ENCODE data around the gene CCL8. TPM values are rescaled to one million over a fixed set of nuclear protein-coding genes. Genes with fewer than 3 reads are reported as not detected.

CCL8 gene
- total and polyA plus RNA-seq, 2 of the 4 experiments (the other 2 are of a cell fraction): not detected

- H2BK20ac ChIP-seq (ENCODE audit: low read depth, low read length): no peak overlapping the region
- no TSS peak for BruUV-seq (replicated peaks)
- H2AK5ac ChIP-seq (ENCODE audit: low read depth, low read length): no peak overlapping the region
- no peaks in the 10 kb centered on the region for H3K79me1 ChIP-seq (ENCODE audit: low read depth in 1 of 2, low read length in 2 of 2)
- POLR2A ChIA-PET (ENCODE audit: unreplicated experiment): no interaction called here
- DNase-seq (no peak), ATAC-seq (ENCODE audit: low read depth) (no peak)
- no peak overlapping the region for H3K27ac ChIP-seq (ENCODE audit: insufficient read depth, low read length)
- no peak overlapping the region for H3K4ac ChIP-seq (ENCODE audit: low read depth, low read length)
- H3K9ac ChIP-seq (ENCODE audit: low read depth, low read length): no peak overlapping the region
- no peak overlapping the region for H2BK15ac ChIP-seq (ENCODE audit: low read depth, low read length)
- no peaks in the 10 kb centered on the region for H3K9me1 ChIP-seq (ENCODE audit: insufficient read depth, low read length)
- no peak overlapping the region for H2AK9ac ChIP-seq (replicated peaks; ENCODE audit: low read depth, low read length, poor library complexity)
- no peak overlapping the region for H3K4me3 ChIP-seq (ENCODE audit: insufficient read depth, low read depth, low read length)
- intact Hi-C loops (cut with micrococcal nuclease) (no loop called here), in situ Hi-C loops (cut with MboI; ENCODE audit: low sequenced_read_pairs) (loop anchor here (10.0 kb wide), 1 partner anchor 594 kb away; no protein-coding TSS in a partner anchor), dilution Hi-C loops (cut with HindIII; ENCODE audit: low sequenced_read_pairs, unreplicated experiment) (no loop called here)
- no peaks in the 10 kb centered on the region for H3K4me1 ChIP-seq (ENCODE audit: control insufficient read depth, insufficient read depth, low read length)
- no peak overlapping the region for H3K14ac ChIP-seq (replicated peaks; ENCODE audit: low read depth, low read length)
- H4K5ac ChIP-seq (ENCODE audit: low read depth, low read length): no peak overlapping the region
- H3K27me3 ChIP-seq (ENCODE audit: control insufficient read depth, insufficient read depth, low read length): peaks cover 22% of the 10 kb centered on the region
- no peaks in the 10 kb centered on the region for H3K9me3 ChIP-seq (ENCODE audit: control insufficient read depth, insufficient read depth, low read length)
- no peaks in the 10 kb centered on the region for H4K20me1 ChIP-seq (ENCODE audit: insufficient read depth, low read length)
- H3K23ac ChIP-seq (ENCODE audit: low read depth, low read length): no peak overlapping the region
- no peak overlapping the region for H2BK120ac ChIP-seq (ENCODE audit: low read depth, low read length)
- no peak overlapping the region for H2BK5ac ChIP-seq (ENCODE audit: low read depth, low read length, poor library complexity, severe bottlenecking)
- no peak for TF ChIP-seq FOS (IDR thresholded peaks at IDR 0.05; ENCODE audit: low read depth, low read length)
- TF ChIP-seq RFX5 (IDR thresholded peaks at IDR 0.05; ENCODE audit: low read depth, low read length): no peak
- no peak for TF ChIP-seq ELK1 (IDR thresholded peaks at IDR 0.05; ENCODE audit: borderline replicate concordance, low read depth, low read length)
- TF ChIP-seq CHD1 (IDR thresholded peaks at IDR 0.05; ENCODE audit: low read depth, low read length): no peak
- no peak for TF ChIP-seq MXI1 (IDR thresholded peaks at IDR 0.05; ENCODE audit: borderline replicate concordance, low read depth, low read length)
- TF ChIP-seq BHLHE40 (IDR thresholded peaks at IDR 0.05; ENCODE audit: low read depth, low read length): no peak
- TF ChIP-seq SMC3 (IDR thresholded peaks at IDR 0.05; ENCODE audit: low read depth, low read length): no peak
- TF ChIP-seq USF2 (IDR thresholded peaks at IDR 0.05; ENCODE audit: low read depth, low read length): no peak
- no peak for TF ChIP-seq CEBPB (IDR thresholded peaks at IDR 0.05; ENCODE audit: low read depth, low read length)
- TF ChIP-seq RCOR1 (IDR thresholded peaks at IDR 0.05; ENCODE audit: insufficient replicate concordance, low read length): no peak
- TF ChIP-seq MAZ (IDR thresholded peaks at IDR 0.05; ENCODE audit: borderline replicate concordance, low read depth, low read length): no peak
- no peak for TF ChIP-seq MAFK (IDR thresholded peaks at IDR 0.05; ENCODE audit: low read depth, low read length)
- no peak overlapping the region for H4K91ac ChIP-seq (ENCODE audit: insufficient read depth, low read depth, low read length)
- H2AFZ ChIP-seq (replicated peaks; ENCODE audit: low read length, poor library complexity): no peak overlapping the region
- H3K56ac ChIP-seq (ENCODE audit: extremely low read depth, insufficient read depth, low read length): no peak overlapping the region
- H4K8ac ChIP-seq (ENCODE audit: low read depth in 2 of 2, low read length in 2 of 2): no peak overlapping the region
- no peak overlapping the region for H3K4me2 ChIP-seq (ENCODE audit: low read depth, low read length)
- no peaks in the 10 kb centered on the region for H3K36me3 ChIP-seq (ENCODE audit: control insufficient read depth, insufficient read depth, low read length)
- WGBS, 2 experiments (ENCODE audit: extremely low coverage in 2 of 2, insufficient read length in 1 of 2): 33% methylated on average over 2 of the region's 4 CpGs; no CpG with 5 or more reads in 1 of the 2 experiments
- H3K18ac ChIP-seq (ENCODE audit: low read depth, low read length): no peak overlapping the region
- CTCF ChIA-PET: interaction anchor here (1.0 kb wide), 1 partner anchor 168 kb away, joined by 7 read pairs; no protein-coding TSS in a partner anchor
Measured at GRCh38 chr17:34368946-34369500, 49.8 kb downstream of the CCL8 start.

Data from IMR-90 (cell line).